ENCODE results near the gene PRRX2. TPM values are rescaled to one million over a fixed set of nuclear protein-coding genes. Genes with fewer than 3 reads are reported as not detected.

PRRX2 gene
- total and polyA plus RNA-seq, 2 of the 13 experiments (the other 11 are each of a cell fraction or from before 2014, with no cell fraction given) = 0.05 TPM; not detected in 1

DNA sequence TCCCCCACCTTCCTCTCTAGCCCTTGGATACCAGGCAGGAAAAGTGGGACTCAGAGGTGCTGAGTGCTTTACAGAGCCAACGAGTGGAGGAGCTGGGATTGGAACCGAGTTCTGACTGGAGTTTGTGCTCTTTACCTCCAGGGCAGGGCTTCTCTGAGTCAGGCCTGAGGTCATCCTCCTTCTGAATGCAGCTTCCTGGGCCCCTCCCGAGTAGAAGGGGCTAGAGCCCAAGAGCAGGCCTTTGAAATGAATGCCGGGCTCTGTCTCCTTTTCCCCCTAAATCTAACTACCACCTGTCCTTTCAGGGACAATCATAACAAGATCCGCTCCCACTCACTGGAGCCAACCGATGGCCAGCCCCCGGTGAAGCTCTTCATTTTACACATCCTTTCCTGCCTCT is 74.7 kb downstream of the PRRX2 start:
- Histone ChIP-seq H4K20me1 (ENCODE audit: insufficient read depth, low read length) (no peaks in the 10 kb centered on the region), H3K36me3 (replicated peaks in 1 of 2; ENCODE audit: control insufficient read depth in 1 of 2, insufficient read depth in 2 of 2, low read length in 2 of 2) (no peaks in the 10 kb centered on the region), H3K9me3 (ENCODE audit: low read length) (no peaks in the 10 kb centered on the region), H3K4me3 (replicated peaks in 1 of 3; ENCODE audit: insufficient read depth in 1 of 3, low read depth in 2 of 3, low read length in 3 of 3) (no peak overlapping the region), H2AFZ (ENCODE audit: low read length) (no peak overlapping the region), H3K4me1 (ENCODE audit: insufficient read depth, low read length) (0 out of 2 replicates have a peak, but pooled peaks cover 5% of the 10 kb centered on the region), H3K79me2 (ENCODE audit: insufficient read depth, low read length) (no peaks in the 10 kb centered on the region), H3K4me2 (ENCODE audit: low read depth, low read length) (no peak overlapping the region), H3K27me3 (ENCODE audit: control insufficient read depth in 1 of 2, insufficient read depth in 2 of 2, low read length in 2 of 2) (peaks cover 6 to 50% of the 10 kb centered on the region in 2 experiments; a peak in 3 of 5 replicates), H3K9ac (ENCODE audit: insufficient read depth, low read depth, low read length) (no peak overlapping the region), H3K27ac (ENCODE audit: extremely low read length, insufficient read depth, low read length) (no peak overlapping the region)
- ChIA-PET POLR2A (no interaction called here), CTCF (ENCODE audit: low intra/inter-chr PET ratio, low total read pairs) (no interaction called here)
- in situ Hi-C loops (cut with HindIII; ENCODE audit: extremely low pct_ligation_motif_present, low pct_unique_long_range_greater_than_20kb) (no loop called here), intact Hi-C loops (cut with micrococcal nuclease; ENCODE audit: unreplicated experiment) (no loop called here)
- ATAC-seq = no peak
- FAIRE-seq = no peak
- no peak for DNase-seq (ENCODE audit: low spot score)
- 38% methylated on average over 7 of the region's 7 CpGs for WGBS (ENCODE audit: low lambda C conversion rate)
- TF ChIP-seq HOXA3 (CRISPR knock-in tag; IDR thresholded peaks at IDR 0.05) (no peak), NR1H2 (CRISPR knock-in tag; IDR thresholded peaks at IDR 0.05; ENCODE audit: borderline replicate concordance, low read depth) (no peak)
- TF ChIP-seq, protein P1, sequence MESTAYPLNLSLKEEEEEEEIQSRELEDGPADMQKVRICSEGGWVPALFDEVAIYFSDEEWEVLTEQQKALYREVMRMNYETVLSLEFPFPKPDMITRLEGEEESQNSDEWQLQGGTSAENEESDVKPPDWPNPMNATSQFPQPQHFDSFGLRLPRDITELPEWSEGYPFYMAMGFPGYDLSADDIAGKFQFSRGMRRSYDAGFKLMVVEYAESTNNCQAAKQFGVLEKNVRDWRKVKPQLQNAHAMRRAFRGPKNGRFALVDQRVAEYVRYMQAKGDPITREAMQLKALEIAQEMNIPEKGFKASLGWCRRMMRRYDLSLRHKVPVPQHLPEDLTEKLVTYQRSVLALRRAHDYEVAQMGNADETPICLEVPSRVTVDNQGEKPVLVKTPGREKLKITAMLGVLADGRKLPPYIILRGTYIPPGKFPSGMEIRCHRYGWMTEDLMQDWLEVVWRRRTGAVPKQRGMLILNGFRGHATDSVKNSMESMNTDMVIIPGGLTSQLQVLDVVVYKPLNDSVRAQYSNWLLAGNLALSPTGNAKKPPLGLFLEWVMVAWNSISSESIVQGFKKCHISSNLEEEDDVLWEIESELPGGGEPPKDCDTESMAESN (CRISPR knock-in tag; conservative IDR thresholded peaks at IDR 0.05) = no peak
- BruUV-seq (replicated peaks) = no TSS peak

DNA sequence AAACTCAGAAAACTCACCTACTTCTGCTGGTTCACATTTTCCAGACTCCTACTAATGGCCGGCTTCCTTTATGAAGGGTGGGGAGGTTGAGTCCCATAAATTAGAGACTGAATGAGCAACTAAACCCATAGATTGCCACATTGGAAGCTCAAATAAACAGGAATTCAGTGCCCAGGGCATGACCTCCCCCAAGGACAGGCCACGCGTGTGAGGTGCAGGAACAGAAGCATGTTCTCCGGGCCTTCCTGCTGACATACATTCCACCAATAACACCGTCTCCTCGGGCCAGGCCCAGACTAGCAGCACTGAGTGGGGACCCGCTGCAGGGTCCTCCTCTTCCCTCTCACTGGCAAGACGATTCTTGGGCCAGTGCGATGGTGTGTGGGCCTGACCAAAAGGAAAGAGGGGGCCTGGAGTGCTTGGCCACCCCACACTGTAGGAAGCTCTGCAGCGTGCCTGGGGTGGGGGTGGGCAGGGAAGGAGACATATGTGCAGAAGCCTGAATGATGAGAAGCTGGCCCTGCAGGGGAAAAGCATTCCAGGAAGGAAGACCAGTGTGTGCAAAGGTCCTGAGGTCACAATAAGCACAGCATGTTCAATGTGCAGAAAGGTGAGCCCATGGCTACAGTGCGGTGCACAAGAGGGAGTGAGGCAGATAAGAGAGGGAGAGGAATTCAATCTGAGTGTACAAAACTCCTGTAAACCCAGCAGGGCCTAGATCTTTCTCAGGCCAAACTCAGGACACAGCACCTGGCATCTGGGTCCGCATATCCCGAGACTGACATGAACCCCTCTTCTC is 75.4 kb downstream of the PRRX2 start:
- in situ Hi-C loops (cut with HindIII; ENCODE audit: extremely low pct_ligation_motif_present, low pct_unique_long_range_greater_than_20kb) = no loop called here
- H3K9me3 ChIP-seq (ENCODE audit: low read length) = no peaks in the 10 kb centered on the region
- H3K79me2 ChIP-seq (ENCODE audit: insufficient read depth, low read length) = no peaks in the 10 kb centered on the region
- H3K27ac ChIP-seq (ENCODE audit: extremely low read length, insufficient read depth, low read length) = no peak overlapping the region
- 40% methylated on average over 11 of the region's 13 CpGs for WGBS (ENCODE audit: low lambda C conversion rate)
- H3K4me2 ChIP-seq (ENCODE audit: low read depth, low read length) = no peak overlapping the region
- 0 out of 2 replicates have a peak, but pooled peaks cover 5% of the 10 kb centered on the region for H3K4me1 ChIP-seq (ENCODE audit: insufficient read depth, low read length)
- TF ChIP-seq GABPB1 (CRISPR knock-in tag; IDR thresholded peaks at IDR 0.05) (no peak), ZNF788 (CRISPR knock-in tag; IDR thresholded peaks at IDR 0.05; ENCODE audit: borderline replicate concordance) (no peak), ZNF652 (CRISPR knock-in tag; IDR thresholded peaks at IDR 0.05; ENCODE audit: borderline replicate concordance, low read depth) (no peak), NCOA2 (CRISPR knock-in tag; IDR thresholded peaks at IDR 0.05) (no peak), FOXK2 (IDR thresholded peaks at IDR 0.05) (no peak), DMAP1 (CRISPR knock-in tag; IDR thresholded peaks at IDR 0.05) (no peak)
- TF ChIP-seq, protein P2, sequence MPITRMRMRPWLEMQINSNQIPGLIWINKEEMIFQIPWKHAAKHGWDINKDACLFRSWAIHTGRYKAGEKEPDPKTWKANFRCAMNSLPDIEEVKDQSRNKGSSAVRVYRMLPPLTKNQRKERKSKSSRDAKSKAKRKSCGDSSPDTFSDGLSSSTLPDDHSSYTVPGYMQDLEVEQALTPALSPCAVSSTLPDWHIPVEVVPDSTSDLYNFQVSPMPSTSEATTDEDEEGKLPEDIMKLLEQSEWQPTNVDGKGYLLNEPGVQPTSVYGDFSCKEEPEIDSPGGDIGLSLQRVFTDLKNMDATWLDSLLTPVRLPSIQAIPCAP (CRISPR knock-in tag; IDR thresholded peaks at IDR 0.05; ENCODE audit: low read depth) = no peak
- intact Hi-C loops (cut with micrococcal nuclease; ENCODE audit: unreplicated experiment) = no loop called here
- no peak overlapping the region for H3K9ac ChIP-seq (ENCODE audit: insufficient read depth, low read depth, low read length)
- no peaks in the 10 kb centered on the region for H4K20me1 ChIP-seq (ENCODE audit: insufficient read depth, low read length)
- no peak for DNase-seq (ENCODE audit: low spot score)
- H3K27me3 ChIP-seq (ENCODE audit: control insufficient read depth in 1 of 2, insufficient read depth in 2 of 2, low read length in 2 of 2) = peaks cover 6 to 52% of the 10 kb centered on the region in 2 experiments; a peak in 3 of 5 replicates
- ATAC-seq = no peak
- POLR2A ChIA-PET = no interaction called here
- no peak overlapping the region for H3K4me3 ChIP-seq (replicated peaks in 1 of 3; ENCODE audit: insufficient read depth in 1 of 3, low read depth in 2 of 3, low read length in 3 of 3)
- no TSS peak for BruUV-seq (replicated peaks)
- CTCF ChIA-PET (ENCODE audit: low intra/inter-chr PET ratio, low total read pairs) = no interaction called here
- no peak for FAIRE-seq
- no peaks in the 10 kb centered on the region for H3K36me3 ChIP-seq (replicated peaks in 1 of 2; ENCODE audit: control insufficient read depth in 1 of 2, insufficient read depth in 2 of 2, low read length in 2 of 2)
- H2AFZ ChIP-seq (ENCODE audit: low read length) = no peak overlapping the region

Data from HepG2 (cell line).